HG03469 (cell line): ENCODE measurements around the gene NOX4.
"Not testable (repeated sequence)": the region's sequence is repeated elsewhere in the genome, so short reads cannot be mapped to it uniquely, and the experiment has no call there.

ENCODE experiments used
- ATAC-seq: cut with Tn5 transposase; IDR thresholded peaks from one replicate; pipeline ENCODE4 v1.9.1; 2021; ENCODE audit warnings: mild to moderate bottlenecking, moderate library complexity, moderate number of reproducible peaks; ENCODE audit not compliant: unreplicated experiment

Gene NOX4

DNA sequence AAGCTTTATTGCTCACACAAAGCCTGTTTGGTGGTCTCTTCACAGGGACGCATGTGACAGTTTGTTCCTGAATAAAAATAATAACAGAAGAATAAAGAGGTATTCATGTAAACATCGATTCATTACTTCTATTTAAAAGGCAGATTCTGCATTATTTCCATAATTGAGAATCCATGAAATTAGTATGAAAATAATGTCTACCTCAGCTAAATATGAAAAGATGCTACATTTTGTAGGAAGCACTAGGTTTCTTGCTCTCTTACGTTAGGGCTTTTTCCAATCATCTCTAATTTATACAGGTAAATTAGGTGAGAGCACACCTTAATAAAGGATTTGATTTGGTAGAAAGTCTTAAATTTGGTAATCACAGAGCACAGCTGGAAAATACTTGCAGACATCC lies 103.7 kb downstream of the NOX4 start:
- not testable (repeated sequence) for ATAC-seq

DNA sequence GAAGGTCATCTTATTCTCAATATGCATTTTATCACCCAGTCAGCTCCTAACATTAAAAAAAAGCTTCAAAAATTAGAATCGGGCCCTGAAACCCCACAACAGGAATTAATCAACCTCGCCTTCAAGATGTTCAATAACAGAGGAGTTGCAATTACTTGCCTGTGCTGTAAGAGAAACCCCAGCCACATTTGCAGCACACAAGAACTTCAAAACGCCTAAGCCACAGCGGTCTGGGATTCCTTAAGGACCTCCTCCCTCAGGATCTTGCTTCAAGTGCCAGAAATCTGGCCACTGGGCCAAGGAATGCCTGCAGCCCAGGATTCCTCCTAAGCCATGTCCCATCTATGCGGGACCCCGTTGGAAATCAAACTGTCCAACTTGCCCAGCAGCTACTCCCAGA lies 108.2 kb downstream of the NOX4 start:
- ATAC-seq, result not testable (repeated sequence)

GRCh38 chr11:89381094-89381493 lies 110.1 kb downstream of the NOX4 start:
- ATAC-seq, result no peak

GRCh38 chr11:89379976-89380771 lies 111.0 kb downstream of the NOX4 start:
- ATAC-seq, result not testable (repeated sequence)

DNA sequence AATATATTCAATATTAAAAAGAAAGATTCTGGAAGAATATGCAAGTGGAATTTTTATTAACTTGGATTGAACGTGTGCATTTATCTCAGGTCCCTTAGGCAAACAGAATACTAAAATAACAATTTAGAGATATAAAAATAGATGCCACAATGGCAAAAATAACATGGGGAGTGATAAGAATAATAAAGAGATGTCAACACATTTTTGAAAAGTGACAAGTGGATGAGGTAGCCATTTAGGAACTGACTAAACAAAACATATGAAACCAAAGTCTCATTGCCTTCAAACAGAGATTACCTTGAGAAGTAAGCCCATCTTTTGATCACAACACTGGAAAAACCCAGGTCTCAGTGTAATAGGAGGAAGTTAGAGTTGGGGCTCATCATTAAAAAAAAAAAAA lies 112.2 kb downstream of the NOX4 start:
- ATAC-seq, result not testable (repeated sequence)

DNA sequence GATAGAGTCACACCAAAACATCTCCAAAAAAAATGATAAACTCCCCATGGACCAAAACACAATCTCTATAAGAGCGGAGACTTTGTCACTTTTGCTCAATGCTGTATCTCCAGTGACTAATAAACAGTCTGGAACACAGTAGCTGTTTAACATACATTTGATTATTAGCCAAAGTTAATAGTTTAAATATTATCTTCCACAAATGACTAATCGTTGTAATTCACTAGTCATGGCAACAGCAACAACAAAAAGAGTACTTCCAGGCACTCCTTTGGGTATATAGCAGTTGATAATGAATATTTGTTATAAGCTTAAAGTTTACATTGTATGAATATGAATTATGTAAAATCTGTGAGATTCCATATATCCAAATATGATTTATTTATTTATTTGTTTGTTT lies 121.8 kb downstream of the NOX4 start:
- ATAC-seq, result not testable (repeated sequence)

- not testable (repeated sequence) for ATAC-seq
Observed at GRCh38 chr11:89364856-89365255, 126.3 kb downstream of the NOX4 start.

- no peak for ATAC-seq
Observed at GRCh38 chr11:89361734-89362133, 129.4 kb downstream of the NOX4 start.

- not testable (repeated sequence) for ATAC-seq
Observed at GRCh38 chr11:89359208-89359607, 132.0 kb downstream of the NOX4 start.

DNA sequence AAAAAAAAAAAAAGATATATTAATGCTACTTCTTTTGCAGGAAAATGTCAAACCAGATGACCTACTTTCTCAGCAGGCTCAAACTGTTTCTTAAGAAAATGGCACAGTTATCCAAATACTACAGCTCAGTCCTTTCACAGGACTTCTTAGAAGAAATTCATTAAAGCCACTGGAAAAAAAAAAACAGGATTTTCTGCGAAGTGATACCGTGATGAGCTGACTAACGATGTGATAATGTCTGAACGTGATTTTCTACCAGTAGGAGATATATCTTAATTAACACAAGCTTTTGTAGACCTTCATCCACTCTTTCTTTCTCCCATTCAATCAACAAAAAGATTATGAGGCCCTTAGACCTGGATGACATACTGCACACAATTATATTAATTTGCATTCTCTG lies 132.4 kb downstream of the NOX4 start:
- ATAC-seq, result no peak

GRCh38 chr11:89355646-89356045 lies 135.5 kb downstream of the NOX4 start:
- no peak for ATAC-seq

DNA sequence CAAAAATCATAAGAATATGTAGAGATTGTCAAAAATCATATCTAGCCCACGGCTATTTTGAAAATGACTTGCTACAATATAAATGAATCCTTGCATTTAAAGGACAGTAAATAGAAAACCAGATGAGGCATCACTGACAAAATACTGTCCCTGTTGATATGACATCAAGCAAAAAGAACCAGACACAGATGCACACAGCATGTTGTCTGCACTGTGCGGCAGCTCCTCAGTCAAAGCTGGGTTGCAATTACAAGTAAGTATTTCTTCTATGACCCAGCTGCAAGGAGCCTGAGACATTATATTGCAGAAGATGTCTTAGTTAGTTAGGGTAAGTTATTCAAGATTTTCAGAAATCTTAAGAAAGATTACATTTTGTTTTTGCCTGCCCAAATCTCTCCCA lies 136.7 kb downstream of the NOX4 start:
- ATAC-seq, result not testable (repeated sequence)

DNA sequence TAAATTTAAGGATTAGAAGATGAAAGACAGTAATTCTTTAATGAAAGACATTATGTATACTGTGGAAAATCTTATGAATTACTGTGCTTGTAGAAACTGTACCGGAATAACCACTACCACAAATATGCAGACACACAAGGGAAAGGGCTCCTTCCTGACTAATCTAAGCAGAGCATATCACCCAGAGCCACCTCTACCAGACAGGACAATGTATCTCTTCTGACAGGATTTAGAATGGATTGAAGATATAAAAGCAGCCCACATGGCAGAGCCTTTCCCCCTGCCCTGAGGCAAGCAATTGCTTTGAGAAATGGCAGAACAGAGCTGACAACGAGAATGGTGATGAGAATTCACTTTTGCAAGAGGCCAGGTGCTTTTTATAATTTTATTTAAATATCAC lies 144.1 kb downstream of the NOX4 start:
- no peak for ATAC-seq

DNA sequence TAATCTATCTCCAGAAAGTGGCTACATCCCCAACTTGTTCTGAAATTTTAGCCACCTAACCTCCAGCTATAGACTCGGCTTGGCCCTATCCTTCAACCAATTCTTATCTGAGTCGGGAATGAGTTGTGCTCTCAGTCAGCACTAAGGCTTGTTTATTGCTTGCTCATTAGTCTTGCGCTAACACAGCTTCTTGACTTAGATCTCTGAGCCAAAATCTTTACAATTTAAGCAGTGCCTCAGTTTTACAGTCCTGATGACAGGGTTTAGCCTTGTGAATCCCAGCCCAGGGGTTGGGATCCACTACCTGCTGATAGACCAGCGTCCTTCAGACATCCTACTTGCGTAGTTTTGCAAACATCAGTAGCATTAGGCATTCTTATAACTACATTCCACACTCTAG lies 144.6 kb downstream of the NOX4 start:
- no peak for ATAC-seq

DNA sequence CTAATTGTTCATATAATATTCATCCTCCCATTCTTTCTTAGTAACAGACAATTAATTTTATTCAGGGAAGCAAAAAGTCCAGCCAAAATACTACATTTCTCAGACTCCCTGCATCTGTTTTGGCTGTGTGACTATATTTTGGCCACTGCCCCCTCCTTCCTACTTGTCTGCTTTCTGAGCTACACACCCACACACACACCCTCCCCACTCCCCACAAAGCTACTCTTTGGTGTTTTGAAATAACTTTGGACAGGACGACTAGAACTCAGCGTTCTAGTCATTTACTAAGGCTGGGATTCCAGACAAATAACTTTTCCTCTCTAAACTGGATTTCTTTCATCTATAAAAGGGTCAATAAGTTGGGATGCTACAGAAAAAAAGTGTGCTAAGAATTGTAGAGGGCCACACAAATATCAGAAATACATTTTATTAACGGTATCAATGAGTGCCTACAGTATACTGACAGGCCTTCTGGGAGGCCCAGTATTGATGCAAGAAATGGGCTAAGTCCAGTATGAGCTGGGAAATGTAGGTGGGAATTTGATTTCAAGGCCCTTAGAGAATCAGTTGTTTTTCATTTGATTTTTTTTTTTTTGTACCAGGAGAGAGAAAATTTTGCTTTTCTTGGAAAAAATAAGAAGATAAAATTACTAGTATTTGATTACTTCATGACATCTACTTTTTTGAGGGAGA lies 148.1 kb downstream of the NOX4 start:
- not testable (repeated sequence) for ATAC-seq

DNA sequence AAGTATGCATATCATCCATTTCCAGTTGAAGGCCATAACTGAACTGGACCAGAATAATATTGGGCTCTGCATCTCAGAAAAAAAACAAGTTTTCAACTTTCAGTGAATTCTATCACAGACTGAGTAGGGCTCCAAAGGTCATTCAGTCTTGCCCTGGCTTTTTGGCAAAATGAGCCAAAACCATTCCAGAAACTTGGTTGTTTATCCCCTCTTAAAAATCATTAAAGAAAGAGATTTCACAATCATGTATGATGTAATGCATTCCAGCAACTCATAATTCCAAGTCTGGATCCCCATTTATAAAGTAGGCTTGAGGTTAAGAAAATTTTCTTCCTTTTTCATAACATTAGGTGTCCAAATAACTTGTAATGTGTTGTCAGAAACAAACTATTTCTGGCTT lies 150.7 kb downstream of the NOX4 start:
- not testable (repeated sequence) for ATAC-seq

DNA sequence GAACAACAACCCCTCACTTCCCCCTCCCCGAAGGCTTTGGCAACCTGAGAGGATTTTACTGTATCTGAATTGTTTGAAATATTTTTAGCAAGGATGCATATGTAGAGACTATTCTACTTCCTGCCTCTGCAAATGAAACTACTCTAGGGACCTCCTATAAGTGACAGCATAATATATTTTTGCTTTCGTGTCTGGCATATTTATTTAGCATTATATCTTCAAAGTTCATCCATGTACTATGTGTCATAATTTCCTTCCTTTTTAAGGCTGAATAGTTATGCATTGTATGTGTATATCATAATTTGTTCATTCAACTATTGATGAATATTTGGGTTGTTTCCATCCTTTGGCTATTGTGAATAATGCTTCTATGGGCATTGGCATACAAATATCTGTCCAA lies 153.1 kb downstream of the NOX4 start:
- not testable (repeated sequence) for ATAC-seq

DNA sequence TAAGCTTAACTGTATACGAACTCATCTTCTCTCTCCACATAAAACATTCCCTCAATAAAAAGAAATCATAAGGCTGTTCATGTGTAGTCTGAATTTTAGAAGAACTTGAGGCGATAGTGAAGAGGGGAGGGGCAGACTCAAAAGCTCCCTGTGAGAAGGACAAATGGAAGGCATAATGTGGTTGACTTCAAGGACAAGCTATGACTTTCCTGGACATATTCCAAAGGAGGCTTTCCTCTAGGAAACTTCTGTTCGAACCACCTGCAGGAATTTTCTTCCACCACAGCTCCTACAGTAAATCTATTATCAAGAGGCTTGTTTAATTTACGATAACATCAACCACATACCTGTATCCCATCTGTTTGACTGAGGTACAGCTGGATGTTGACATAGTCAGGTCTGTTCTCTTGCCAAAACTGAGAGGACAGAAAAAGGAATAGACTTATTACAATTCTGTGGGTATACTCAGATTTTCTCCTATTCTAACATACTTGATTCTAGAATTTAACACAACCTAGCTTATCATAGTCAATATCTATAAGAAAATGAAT lies 154.0 kb downstream of the NOX4 start:
- not testable (repeated sequence) for ATAC-seq

GRCh38 chr11:89333704-89334103 lies 157.5 kb downstream of the NOX4 start:
- not testable (repeated sequence) for ATAC-seq

GRCh38 chr11:89331940-89332339 lies 159.2 kb downstream of the NOX4 start:
- ATAC-seq, result not testable (repeated sequence)

- ATAC-seq, result no peak
Observed at GRCh38 chr11:89327885-89328284, 163.3 kb downstream of the NOX4 start.

DNA sequence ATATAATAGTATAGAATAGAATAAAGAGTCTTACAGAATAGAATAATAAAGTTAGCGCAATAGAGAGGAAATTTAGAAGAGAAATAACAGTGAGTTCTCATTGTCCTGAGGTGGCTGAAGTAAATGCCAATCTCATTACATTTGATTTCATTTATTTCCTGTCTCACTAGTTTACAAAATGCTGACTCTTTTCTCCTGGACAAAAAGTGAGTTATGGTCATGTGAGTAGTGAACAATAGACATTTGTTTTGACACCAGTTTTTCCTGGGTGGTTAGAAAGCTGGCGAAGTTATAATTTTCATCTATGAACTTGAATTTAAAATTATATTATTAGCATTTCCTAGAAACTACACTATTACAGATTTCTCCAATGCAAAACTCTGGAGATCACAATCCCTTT lies 169.8 kb downstream of the NOX4 start:
- ATAC-seq, result no peak
